HEK293 (cell line): ENCODE measurements around the gene CDK19.

Experiments used
- CTCF ChIA-PET: fragments of 350-600 bp; formaldehyde crosslinking; extraction: SDS; loops from one replicate; lab custom pipeline; 2021; ENCODE audit warnings: antibody characterized with exemption; lab: Yijun Ruan, JAX
- POLR2A ChIA-PET: fragments of 300-600 bp; formaldehyde crosslinking; extraction: SDS; loops from one replicate; lab custom pipeline; 2020; ENCODE audit warnings: antibody characterized with exemption, inconsistent platforms; lab: Yijun Ruan, JAX
- H3K27ac ChIP-seq: fragments of 200-500 bp; sonication (Bioruptor generic); 2 replicates; pipeline ENCODE4 v1.5.1; 2014; ENCODE audit warnings: low read depth, low read length, control low read depth, inconsistent platforms; ENCODE audit errors: extremely low read depth
- H3K36me3 ChIP-seq, 2 experiments: fragments of 200-500 bp in 1 of 2; sonication (Bioruptor generic) in 1 of 2; 1 replicate in 1 of 2; 2 replicates in 1 of 2; pipeline ENCODE4 v1.5.1; 2014 to 2017; ENCODE audit warnings: inconsistent platforms in 2 of 2, low read length in 2 of 2; ENCODE audit not compliant: control insufficient read depth in 2 of 2, insufficient read depth in 1 of 2
- H3K4me1 ChIP-seq: fragments of 200-500 bp; sonication (Bioruptor generic); 2 replicates; pipeline ENCODE4 v1.5.1; 2014; ENCODE audit warnings: mild to moderate bottlenecking, low read length, inconsistent platforms; ENCODE audit not compliant: control insufficient read depth, insufficient read depth
- H3K4me3 ChIP-seq: 2 replicates; pipeline ENCODE4 v1.5.1; 2011; ENCODE audit warnings: low read depth, mild to moderate bottlenecking, control low read depth, low read length, moderate library complexity
- H3K9me3 ChIP-seq: fragments of 200-500 bp; sonication (Bioruptor generic); 2 replicates; pipeline ENCODE4 v1.5.1; 2014; ENCODE audit warnings: low read depth, low read length, inconsistent platforms; ENCODE audit not compliant: control insufficient read depth, insufficient read depth
- GLIS2 ChIP-seq: fragments of 450-650 bp; formaldehyde crosslinking; IDR thresholded peaks from 2 replicates; pipeline ENCODE4 v1.5.1; 2016; ENCODE audit warnings: missing biosample characterization, missing genetic modification characterization
- HOXA7 ChIP-seq: sonication (generic); formaldehyde crosslinking; IDR thresholded peaks from 2 replicates; pipeline ENCODE4 v1.8.1; 2022; ENCODE audit warnings: missing genetic modification reagents, borderline replicate concordance
- ZNF302 ChIP-seq: fragments of 450-650 bp; formaldehyde crosslinking; IDR thresholded peaks from 2 replicates; pipeline ENCODE4 v1.5.1; 2016; ENCODE audit warnings: missing biosample characterization, missing genetic modification characterization, low read depth
- ZNF530 ChIP-seq: fragments of 450-650 bp; formaldehyde crosslinking; IDR thresholded peaks from 2 replicates; pipeline ENCODE4 v1.5.1; 2016; ENCODE audit warnings: low read depth, missing biosample characterization, missing genetic modification characterization
- ZSCAN30 ChIP-seq: fragments of 450-650 bp; IDR thresholded peaks from 2 replicates; pipeline ENCODE4 v1.5.1; 2018; ENCODE audit warnings: missing biosample characterization, mild to moderate bottlenecking, missing genetic modification characterization, moderate library complexity
- TF ChIP-seq, protein P1 (sequence below): fragments of 450-650 bp; formaldehyde crosslinking; IDR thresholded peaks from 2 replicates; pipeline ENCODE4 v1.5.1; 2016; ENCODE audit warnings: missing biosample characterization, missing genetic modification characterization
- TF ChIP-seq, protein P2 (sequence below): fragments of 450-650 bp; formaldehyde crosslinking; optimal IDR thresholded peaks from 2 replicates; pipeline ENCODE3; 2016; ENCODE audit warnings: missing biosample characterization, mild to moderate bottlenecking, missing genetic modification characterization
- TF ChIP-seq, protein P3 (sequence below): fragments of 450-650 bp; formaldehyde crosslinking; IDR thresholded peaks from 2 replicates; pipeline ENCODE4 v1.5.1; 2017; ENCODE audit warnings: missing biosample characterization, missing genetic modification characterization
- TF ChIP-seq, protein P4 (sequence below): fragments of 450-650 bp; formaldehyde crosslinking; IDR thresholded peaks from 2 replicates; pipeline ENCODE4 v1.5.1; 2016; ENCODE audit warnings: missing biosample characterization, missing genetic modification characterization, borderline replicate concordance
- TF ChIP-seq, protein P5 (sequence below): fragments of 450-650 bp; formaldehyde crosslinking; IDR thresholded peaks from 2 replicates; pipeline ENCODE4 v1.5.1; 2016; ENCODE audit warnings: missing biosample characterization, missing genetic modification characterization

The CDK19 gene

GRCh38 chr6:110781522-110782214 lies 33.6 kb downstream of the CDK19 start (continued):
- TF ChIP-seq, protein P1, sequence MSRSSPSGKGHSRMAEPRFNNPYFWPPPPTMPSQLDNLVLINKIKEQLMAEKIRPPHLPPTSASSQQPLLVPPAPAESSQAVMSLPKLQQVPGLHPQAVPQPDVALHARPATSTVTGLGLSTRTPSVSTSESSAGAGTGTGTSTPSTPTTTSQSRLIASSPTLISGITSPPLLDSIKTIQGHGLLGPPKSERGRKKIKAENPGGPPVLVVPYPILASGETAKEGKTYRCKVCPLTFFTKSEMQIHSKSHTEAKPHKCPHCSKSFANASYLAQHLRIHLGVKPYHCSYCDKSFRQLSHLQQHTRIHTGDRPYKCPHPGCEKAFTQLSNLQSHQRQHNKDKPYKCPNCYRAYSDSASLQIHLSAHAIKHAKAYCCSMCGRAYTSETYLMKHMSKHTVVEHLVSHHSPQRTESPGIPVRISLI (tag by site-specific recombination), result 0 out of 2 replicates have a peak, but pooled peaks have one; percentile 37
- TF ChIP-seq, protein P2, sequence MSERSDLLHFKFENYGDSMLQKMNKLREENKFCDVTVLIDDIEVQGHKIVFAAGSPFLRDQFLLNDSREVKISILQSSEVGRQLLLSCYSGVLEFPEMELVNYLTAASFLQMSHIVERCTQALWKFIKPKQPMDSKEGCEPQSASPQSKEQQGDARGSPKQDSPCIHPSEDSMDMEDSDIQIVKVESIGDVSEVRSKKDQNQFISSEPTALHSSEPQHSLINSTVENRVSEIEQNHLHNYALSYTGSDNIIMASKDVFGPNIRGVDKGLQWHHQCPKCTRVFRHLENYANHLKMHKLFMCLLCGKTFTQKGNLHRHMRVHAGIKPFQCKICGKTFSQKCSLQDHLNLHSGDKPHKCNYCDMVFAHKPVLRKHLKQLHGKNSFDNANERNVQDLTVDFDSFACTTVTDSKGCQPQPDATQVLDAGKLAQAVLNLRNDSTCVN (tag by site-specific recombination), result no peak
- TF ChIP-seq, protein P3, sequence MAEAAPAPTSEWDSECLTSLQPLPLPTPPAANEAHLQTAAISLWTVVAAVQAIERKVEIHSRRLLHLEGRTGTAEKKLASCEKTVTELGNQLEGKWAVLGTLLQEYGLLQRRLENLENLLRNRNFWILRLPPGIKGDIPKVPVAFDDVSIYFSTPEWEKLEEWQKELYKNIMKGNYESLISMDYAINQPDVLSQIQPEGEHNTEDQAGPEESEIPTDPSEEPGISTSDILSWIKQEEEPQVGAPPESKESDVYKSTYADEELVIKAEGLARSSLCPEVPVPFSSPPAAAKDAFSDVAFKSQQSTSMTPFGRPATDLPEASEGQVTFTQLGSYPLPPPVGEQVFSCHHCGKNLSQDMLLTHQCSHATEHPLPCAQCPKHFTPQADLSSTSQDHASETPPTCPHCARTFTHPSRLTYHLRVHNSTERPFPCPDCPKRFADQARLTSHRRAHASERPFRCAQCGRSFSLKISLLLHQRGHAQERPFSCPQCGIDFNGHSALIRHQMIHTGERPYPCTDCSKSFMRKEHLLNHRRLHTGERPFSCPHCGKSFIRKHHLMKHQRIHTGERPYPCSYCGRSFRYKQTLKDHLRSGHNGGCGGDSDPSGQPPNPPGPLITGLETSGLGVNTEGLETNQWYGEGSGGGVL (tag by site-specific recombination), result peak; percentile 49; the same call in 1 of the 2 replicates

DNA sequence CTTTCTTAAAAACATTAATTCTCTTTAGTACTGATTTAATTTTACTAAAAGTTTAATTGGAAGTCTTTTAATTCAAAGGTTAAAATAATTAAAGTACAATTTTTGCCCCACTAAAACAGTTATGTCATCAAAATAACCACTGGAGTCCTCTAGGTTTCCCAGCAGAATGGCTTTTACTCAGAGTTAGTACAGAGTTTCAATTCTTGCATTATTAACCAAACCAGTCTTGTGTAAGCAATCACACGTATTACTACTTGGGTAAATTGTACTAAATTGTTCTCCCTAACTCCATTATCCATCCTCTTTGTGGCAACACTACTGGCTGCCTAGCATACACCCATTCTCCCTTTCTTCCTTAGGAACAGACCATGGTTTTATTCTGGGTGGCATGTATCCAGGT lies 36.9 kb downstream of the CDK19 start:
- Histone ChIP-seq H3K4me3 (no peak overlapping the region), H3K9me3 (no peaks in the 10 kb centered on the region), H3K4me1 (peaks cover 5% of the 10 kb centered on the region; the same call in 1 of the 2 replicates), H3K36me3 (no peaks in the 10 kb centered on the region), H3K27ac (no peak overlapping the region)
- TF ChIP-seq, protein P4, sequence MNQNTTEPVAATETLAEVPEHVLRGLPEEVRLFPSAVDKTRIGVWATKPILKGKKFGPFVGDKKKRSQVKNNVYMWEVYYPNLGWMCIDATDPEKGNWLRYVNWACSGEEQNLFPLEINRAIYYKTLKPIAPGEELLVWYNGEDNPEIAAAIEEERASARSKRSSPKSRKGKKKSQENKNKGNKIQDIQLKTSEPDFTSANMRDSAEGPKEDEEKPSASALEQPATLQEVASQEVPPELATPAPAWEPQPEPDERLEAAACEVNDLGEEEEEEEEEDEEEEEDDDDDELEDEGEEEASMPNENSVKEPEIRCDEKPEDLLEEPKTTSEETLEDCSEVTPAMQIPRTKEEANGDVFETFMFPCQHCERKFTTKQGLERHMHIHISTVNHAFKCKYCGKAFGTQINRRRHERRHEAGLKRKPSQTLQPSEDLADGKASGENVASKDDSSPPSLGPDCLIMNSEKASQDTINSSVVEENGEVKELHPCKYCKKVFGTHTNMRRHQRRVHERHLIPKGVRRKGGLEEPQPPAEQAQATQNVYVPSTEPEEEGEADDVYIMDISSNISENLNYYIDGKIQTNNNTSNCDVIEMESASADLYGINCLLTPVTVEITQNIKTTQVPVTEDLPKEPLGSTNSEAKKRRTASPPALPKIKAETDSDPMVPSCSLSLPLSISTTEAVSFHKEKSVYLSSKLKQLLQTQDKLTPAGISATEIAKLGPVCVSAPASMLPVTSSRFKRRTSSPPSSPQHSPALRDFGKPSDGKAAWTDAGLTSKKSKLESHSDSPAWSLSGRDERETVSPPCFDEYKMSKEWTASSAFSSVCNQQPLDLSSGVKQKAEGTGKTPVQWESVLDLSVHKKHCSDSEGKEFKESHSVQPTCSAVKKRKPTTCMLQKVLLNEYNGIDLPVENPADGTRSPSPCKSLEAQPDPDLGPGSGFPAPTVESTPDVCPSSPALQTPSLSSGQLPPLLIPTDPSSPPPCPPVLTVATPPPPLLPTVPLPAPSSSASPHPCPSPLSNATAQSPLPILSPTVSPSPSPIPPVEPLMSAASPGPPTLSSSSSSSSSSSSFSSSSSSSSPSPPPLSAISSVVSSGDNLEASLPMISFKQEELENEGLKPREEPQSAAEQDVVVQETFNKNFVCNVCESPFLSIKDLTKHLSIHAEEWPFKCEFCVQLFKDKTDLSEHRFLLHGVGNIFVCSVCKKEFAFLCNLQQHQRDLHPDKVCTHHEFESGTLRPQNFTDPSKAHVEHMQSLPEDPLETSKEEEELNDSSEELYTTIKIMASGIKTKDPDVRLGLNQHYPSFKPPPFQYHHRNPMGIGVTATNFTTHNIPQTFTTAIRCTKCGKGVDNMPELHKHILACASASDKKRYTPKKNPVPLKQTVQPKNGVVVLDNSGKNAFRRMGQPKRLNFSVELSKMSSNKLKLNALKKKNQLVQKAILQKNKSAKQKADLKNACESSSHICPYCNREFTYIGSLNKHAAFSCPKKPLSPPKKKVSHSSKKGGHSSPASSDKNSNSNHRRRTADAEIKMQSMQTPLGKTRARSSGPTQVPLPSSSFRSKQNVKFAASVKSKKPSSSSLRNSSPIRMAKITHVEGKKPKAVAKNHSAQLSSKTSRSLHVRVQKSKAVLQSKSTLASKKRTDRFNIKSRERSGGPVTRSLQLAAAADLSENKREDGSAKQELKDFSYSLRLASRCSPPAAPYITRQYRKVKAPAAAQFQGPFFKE (tag by site-specific recombination), result no peak
- TF ChIP-seq ZSCAN30 (tag by site-specific recombination) (no peak), ZNF530 (tag by site-specific recombination) (no peak), ZNF302 (tag by site-specific recombination) (no peak)
- ChIA-PET POLR2A (no interaction called here), CTCF (interaction anchor here (0.6 to 0.7 kb wide), 3 partner anchors 20 to 260 kb away, joined by 3 to 4 read pairs (median 3); no protein-coding TSS in a partner anchor)

- ChIA-PET CTCF (no interaction called here), POLR2A (no interaction called here)
- TF ChIP-seq GLIS2, result no peak
- TF ChIP-seq, protein P5, sequence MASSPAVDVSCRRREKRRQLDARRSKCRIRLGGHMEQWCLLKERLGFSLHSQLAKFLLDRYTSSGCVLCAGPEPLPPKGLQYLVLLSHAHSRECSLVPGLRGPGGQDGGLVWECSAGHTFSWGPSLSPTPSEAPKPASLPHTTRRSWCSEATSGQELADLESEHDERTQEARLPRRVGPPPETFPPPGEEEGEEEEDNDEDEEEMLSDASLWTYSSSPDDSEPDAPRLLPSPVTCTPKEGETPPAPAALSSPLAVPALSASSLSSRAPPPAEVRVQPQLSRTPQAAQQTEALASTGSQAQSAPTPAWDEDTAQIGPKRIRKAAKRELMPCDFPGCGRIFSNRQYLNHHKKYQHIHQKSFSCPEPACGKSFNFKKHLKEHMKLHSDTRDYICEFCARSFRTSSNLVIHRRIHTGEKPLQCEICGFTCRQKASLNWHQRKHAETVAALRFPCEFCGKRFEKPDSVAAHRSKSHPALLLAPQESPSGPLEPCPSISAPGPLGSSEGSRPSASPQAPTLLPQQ (tag by site-specific recombination), result no peak
- TF ChIP-seq HOXA7, result no peak
- Histone ChIP-seq H3K27ac (no peak overlapping the region), H3K36me3 (no peaks in the 10 kb centered on the region), H3K4me3 (no peak overlapping the region), H3K4me1 (peaks cover 5% of the 10 kb centered on the region; the same call in 1 of the 2 replicates), H3K9me3 (no peaks in the 10 kb centered on the region)
These were observed 37.6 kb downstream of the CDK19 start for GRCh38 chr6:110777636-110778035.
